Jurkat, Clone E6-1 (cell line): ENCODE measurements around the gene ARPC5L.
A peak's percentile ranks its signal among the peaks of the same experiment; 100 is the strongest.
"Not testable (repeated sequence)": the region's sequence is repeated elsewhere in the genome, so short reads cannot be mapped to it uniquely, and the experiment has no call there.

ENCODE experiments used
- DNase-seq: peaks from one replicate; pipeline ENCODE4 v3.0.0-alpha.2; 2011; ENCODE audit warnings: low read depth, low spot score
- H3K4me3 ChIP-seq: 2 replicates; pipeline ENCODE4 v1.5.1; 2011; ENCODE audit warnings: mild to moderate bottlenecking, low read length, control low read depth, moderate library complexity

Gene ARPC5L

GRCh38 chr9:124885551-124885950 lies 23.6 kb downstream of the ARPC5L start:
- H3K4me3 ChIP-seq = no peak overlapping the region
- no peak for DNase-seq

- no peak for DNase-seq
- no peak overlapping the region for H3K4me3 ChIP-seq
These were observed 24.5 kb downstream of the ARPC5L start for GRCh38 chr9:124886461-124886860.

- DNase-seq = no peak
- no peak overlapping the region for H3K4me3 ChIP-seq
These were observed 25.0 kb downstream of the ARPC5L start for GRCh38 chr9:124886866-124887492.

GRCh38 chr9:124887832-124888231 lies 25.9 kb downstream of the ARPC5L start:
- DNase-seq = no peak
- H3K4me3 ChIP-seq = no peak overlapping the region

- H3K4me3 ChIP-seq = no peak overlapping the region
- DNase-seq = no peak
These were observed 27.1 kb downstream of the ARPC5L start for GRCh38 chr9:124889006-124889405.

GRCh38 chr9:124890179-124890578 lies 28.2 kb downstream of the ARPC5L start:
- H3K4me3 ChIP-seq = no peak overlapping the region
- DNase-seq = no peak

- H3K4me3 ChIP-seq = no peak overlapping the region
These were observed 32.3 kb downstream of the ARPC5L start for GRCh38 chr9:124894035-124894740.

GRCh38 chr9:124894741-124895170 lies 32.8 kb downstream of the ARPC5L start:
- H3K4me3 ChIP-seq = no peak overlapping the region
- peak; percentile 94 for DNase-seq

More at GRCh38 chr9:124894035-124894740, 32.3 kb downstream of the ARPC5L start:
- DNase-seq = no peak

GRCh38 chr9:124897570-124898460 lies 35.9 kb downstream of the ARPC5L start:
- DNase-seq = no peak
- H3K4me3 ChIP-seq = no peak overlapping the region

GRCh38 chr9:124899845-124900244 lies 37.9 kb downstream of the ARPC5L start:
- DNase-seq = no peak
- no peak overlapping the region for H3K4me3 ChIP-seq

- DNase-seq = no peak
- no peak overlapping the region for H3K4me3 ChIP-seq
These were observed 45.0 kb downstream of the ARPC5L start for GRCh38 chr9:124906966-124907365.

GRCh38 chr9:124908098-124908497 lies 46.2 kb downstream of the ARPC5L start:
- DNase-seq = no peak
- no peak overlapping the region for H3K4me3 ChIP-seq

GRCh38 chr9:124911766-124912165 lies 49.8 kb downstream of the ARPC5L start:
- no peak overlapping the region for H3K4me3 ChIP-seq

GRCh38 chr9:124913378-124913777 lies 51.4 kb downstream of the ARPC5L start:
- H3K4me3 ChIP-seq = no peak overlapping the region
- DNase-seq = no peak

More at GRCh38 chr9:124911766-124912165, 49.8 kb downstream of the ARPC5L start:
- DNase-seq = no peak

- no peak overlapping the region for H3K4me3 ChIP-seq
- DNase-seq = no peak
These were observed 52.9 kb downstream of the ARPC5L start for GRCh38 chr9:124914753-124915405.

GRCh38 chr9:124920394-124920793 lies 58.5 kb downstream of the ARPC5L start:
- not testable (repeated sequence) for DNase-seq, H3K4me3 ChIP-seq
